ENCODE measurements around the gene NIF3L1.

DNA sequence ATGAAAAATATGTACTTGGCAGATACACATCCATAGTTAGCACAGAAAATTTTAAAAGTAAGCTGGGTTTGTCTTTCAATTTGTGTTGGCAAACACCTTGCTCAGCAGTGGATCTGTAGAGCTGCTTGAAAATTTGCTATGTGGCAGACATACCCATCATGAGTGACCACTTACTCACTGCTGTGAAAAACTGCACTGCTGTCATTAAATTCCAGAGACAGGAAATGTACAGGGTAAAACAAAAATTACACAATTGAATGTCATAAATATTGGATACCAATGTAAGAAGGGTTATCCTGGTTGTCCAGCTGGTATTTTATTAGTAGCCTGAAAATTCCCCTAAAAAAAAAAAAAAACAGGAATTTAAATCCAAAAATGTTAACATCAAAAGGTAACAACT is 24.5 kb downstream of the NIF3L1 start:
- TF ChIP-seq POLR2A (IDR thresholded peaks at IDR 0.05; ENCODE audit: low read length): no peak
- no peak for TF ChIP-seq GATA1 (IDR thresholded peaks at IDR 0.05; ENCODE audit: low read depth, low read length)
